Mucosa of rectum (tissue), 2 donors: ENCODE measurements around the gene GCA.
A peak's percentile ranks its signal among the peaks of the same experiment; 100 is the strongest.

ENCODE experiments used
- H3K27ac ChIP-seq, 2 donors: one replicate each; pipeline ENCODE4 v1.7.0; 2013; ENCODE audit warnings: inconsistent platforms in 2 of 2, low read depth in 2 of 2, low read length in 2 of 2
- H3K27me3 ChIP-seq, 2 donors: one replicate each; pipeline ENCODE4 v1.7.0; 2013; ENCODE audit warnings: low read length in 2 of 2; ENCODE audit not compliant: control insufficient read depth in 2 of 2, insufficient read depth in 2 of 2
- H3K36me3 ChIP-seq, 2 donors: one replicate each; pipeline ENCODE4 v1.7.0; 2013; ENCODE audit warnings: low read length in 2 of 2; ENCODE audit not compliant: control insufficient read depth in 2 of 2, insufficient read depth in 2 of 2
- H3K4me1 ChIP-seq, 2 donors: one replicate each; pipeline ENCODE4 v1.7.0; 2013; ENCODE audit warnings: low read length in 2 of 2, mild to moderate bottlenecking in 1 of 2; ENCODE audit not compliant: control insufficient read depth in 2 of 2, insufficient read depth in 2 of 2
- H3K4me3 ChIP-seq, 2 donors: one replicate each; pipeline ENCODE4 v1.7.0; 2013; ENCODE audit warnings: low read length in 2 of 2
- H3K9ac ChIP-seq, 2 donors: one replicate each; pipeline ENCODE4 v1.7.0; 2013; ENCODE audit warnings: low read length in 2 of 2, low read depth in 1 of 2, mild to moderate bottlenecking in 1 of 2
- H3K9me3 ChIP-seq, 2 donors: one replicate each; pipeline ENCODE4 v1.7.0; 2013; ENCODE audit warnings: low read length in 2 of 2; ENCODE audit not compliant: control insufficient read depth in 2 of 2
- donor health status: healthy.
- donor health status: Normal muscosa, but diverticular disease.

Gene GCA, protein sequence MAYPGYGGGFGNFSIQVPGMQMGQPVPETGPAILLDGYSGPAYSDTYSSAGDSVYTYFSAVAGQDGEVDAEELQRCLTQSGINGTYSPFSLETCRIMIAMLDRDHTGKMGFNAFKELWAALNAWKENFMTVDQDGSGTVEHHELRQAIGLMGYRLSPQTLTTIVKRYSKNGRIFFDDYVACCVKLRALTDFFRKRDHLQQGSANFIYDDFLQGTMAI

DNA sequence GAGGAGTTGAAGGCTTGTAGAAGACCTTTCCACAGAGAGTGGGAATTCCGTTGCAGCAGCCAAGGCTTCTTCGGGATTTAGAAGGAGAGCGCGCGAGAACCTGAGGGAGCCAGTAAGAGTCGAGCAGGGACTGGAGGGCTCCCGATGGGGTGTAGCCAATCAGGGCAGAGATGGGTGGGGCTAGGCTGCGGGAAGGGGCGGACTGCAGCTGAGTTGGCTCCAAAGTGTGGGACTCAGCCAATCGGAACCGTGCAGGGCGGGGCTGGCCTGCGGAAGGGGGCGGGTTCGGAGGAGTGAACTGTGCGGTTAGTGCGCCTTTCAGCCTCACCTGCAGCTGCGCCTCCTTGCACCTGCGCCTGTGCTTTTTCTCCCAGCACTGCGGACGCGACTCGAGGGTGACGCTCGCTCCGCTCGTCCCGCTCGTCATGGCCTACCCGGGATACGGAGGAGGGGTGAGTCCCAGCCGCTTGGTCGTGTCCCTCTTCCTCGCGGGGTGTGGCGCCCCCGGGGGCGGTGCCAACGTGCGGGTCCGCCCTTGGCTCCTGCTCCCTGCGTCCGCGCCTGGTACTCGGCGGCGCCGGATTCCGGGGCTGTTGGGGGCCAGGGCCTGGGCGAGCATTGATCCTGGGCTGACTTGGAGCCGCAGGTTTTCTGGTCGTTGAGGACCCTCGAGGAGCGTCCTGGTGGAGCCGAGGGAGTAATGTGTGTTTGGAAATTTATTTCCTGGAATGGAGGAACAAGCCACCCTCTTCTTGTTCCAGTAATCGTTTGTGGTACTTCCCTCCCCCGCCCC, at the start of gene GCA:
GCA (plus strand) TSS at position 309 of the 793 bp plus-strand sequence; CDS start at position 426, 117 bp downstream.
- Histone ChIP-seq H3K4me3 (peak within 1 kb of the TSS; percentile 90 to 91), H3K9me3 (no peaks in the 10 kb centered on the region), H3K27me3 (no peaks in the 10 kb centered on the region), H3K27ac (peak within 1 kb of the TSS; percentile 85 to 88), H3K36me3 (no peaks in the 10 kb centered on the region), H3K9ac (peak within 1 kb of the TSS; percentile 73 to 83), H3K4me1 (peaks cover 0 to 7% of the 10 kb centered on the region in 2 donors)

DNA sequence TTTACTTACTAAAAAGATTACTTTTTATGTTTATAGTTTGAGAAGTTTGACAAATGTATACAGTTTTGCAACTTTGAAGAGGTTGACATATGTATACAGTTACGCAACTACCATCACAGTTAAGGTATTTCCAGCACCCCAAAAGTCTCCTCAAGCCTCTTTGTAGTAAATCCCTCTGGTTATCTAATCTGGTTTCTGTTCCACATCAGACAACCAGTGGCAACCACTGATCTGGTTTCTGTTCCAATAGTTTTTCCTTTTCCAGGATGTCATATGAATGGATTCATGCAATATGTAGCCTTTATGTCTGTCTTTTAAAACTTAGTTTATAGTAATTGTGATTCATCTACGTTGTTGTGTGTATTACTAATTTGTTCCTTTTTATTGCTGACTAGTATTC, 48.9 kb upstream of the GCA start:
- no peaks in the 10 kb centered on the region for H3K27me3 ChIP-seq
- no peak overlapping the region for H3K27ac ChIP-seq
- H3K4me3 ChIP-seq = no peak overlapping the region
- H3K9me3 ChIP-seq = no peaks in the 10 kb centered on the region
- H3K9ac ChIP-seq = no peak overlapping the region
- peaks cover 0 to 10% of the 10 kb centered on the region in 2 donors for H3K36me3 ChIP-seq
- H3K4me1 ChIP-seq = no peaks in the 10 kb centered on the region

DNA sequence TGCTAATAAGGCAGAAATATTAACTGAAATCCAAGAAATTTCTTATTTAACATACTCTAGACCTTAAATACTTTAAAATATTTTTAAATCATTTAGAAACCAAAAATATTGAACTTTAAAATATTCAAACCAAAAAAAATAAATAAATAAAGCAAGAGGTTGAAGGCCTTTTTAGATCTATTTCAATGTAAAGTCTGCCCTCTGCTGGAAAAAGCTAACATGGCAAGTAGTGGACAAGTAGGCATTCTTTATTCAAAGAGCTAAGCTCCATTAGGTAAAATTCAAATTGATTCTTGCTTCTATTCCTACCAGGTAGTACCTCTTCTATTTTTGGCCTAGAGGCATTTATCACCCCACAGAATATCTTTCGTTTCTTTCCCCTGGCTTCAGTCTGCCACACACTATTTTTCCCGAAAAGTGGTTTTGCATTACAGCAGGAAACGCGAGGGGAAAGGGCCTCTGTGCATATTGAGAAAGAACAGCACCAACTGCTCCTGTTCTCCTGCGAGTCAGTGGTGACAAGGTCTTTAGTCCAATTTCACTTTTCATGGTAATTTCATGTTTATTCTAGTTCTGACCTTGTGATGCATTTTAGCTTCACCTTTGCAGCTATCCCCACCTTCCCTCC, 45.9 kb upstream of the GCA start:
- H3K4me1 ChIP-seq = no peaks in the 10 kb centered on the region
- H3K4me3 ChIP-seq = no peak overlapping the region
- H3K9ac ChIP-seq = no peak overlapping the region

DNA sequence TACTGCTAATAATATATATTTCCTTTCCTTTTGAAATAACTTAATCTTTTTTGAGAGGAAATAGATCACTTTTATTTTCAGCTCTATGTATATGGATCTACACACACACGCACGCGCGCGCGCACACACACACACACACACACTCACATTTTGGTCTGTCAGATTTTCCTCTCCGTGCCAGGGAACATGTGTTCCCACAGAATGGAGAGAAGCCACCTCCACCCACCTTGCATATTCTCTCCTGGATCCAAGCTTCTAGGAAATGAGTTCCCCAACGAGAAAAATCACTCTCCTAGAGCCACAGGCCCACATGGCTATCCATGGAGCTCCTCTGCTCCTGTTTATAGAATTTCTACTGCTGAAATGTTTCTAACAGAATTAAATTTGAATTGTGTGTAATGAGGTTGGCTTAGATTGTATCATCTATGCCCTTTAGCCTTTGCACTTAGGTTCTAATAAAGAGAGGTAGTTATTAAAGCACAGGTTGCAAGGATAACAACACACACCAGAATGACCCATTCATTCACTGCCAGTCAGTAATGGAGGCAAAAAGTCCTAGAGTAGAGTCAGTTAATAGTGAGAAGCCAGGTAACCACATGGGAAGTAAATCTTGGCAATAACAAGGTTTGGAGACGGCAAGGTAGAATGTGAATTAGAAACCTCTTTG, 45.1 kb upstream of the GCA start:
- Histone ChIP-seq H3K36me3 (peaks cover 0 to 7% of the 10 kb centered on the region in 2 donors), H3K27ac (no peak overlapping the region), H3K27me3 (no peaks in the 10 kb centered on the region), H3K4me1 (no peaks in the 10 kb centered on the region), H3K4me3 (no peak overlapping the region), H3K9ac (no peak overlapping the region), H3K9me3 (no peaks in the 10 kb centered on the region)

More for the DNA sequence above, 45.9 kb upstream of the GCA start:
- Histone ChIP-seq H3K27me3 (no peaks in the 10 kb centered on the region), H3K9me3 (no peaks in the 10 kb centered on the region), H3K36me3 (peaks cover 0 to 10% of the 10 kb centered on the region in 2 donors), H3K27ac (no peak overlapping the region)

DNA sequence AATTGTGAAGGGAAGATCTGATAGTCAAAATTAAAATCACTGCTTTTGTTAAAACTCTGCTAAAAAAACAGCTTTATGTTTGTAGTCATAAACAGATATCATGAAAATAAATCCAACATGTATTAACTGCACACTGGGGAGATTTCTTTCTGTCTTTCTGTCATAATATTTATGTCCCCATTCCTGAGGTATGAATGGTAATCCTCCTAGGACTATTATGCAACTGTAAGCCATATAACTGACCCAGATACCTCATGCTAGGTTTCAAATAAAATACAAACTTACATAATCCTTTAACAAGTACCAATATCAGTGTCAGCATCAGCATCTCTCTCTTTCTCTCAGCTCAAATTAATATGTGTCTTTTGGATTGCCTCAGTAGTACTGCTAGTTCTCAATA, 43.7 kb upstream of the GCA start:
- H3K9me3 ChIP-seq = no peaks in the 10 kb centered on the region
- H3K4me1 ChIP-seq = no peaks in the 10 kb centered on the region
- H3K4me3 ChIP-seq = no peak overlapping the region
- H3K27me3 ChIP-seq = no peaks in the 10 kb centered on the region
- no peak overlapping the region for H3K27ac ChIP-seq
- peaks cover 3 to 7% of the 10 kb centered on the region in 2 donors for H3K36me3 ChIP-seq
- no peak overlapping the region for H3K9ac ChIP-seq

DNA sequence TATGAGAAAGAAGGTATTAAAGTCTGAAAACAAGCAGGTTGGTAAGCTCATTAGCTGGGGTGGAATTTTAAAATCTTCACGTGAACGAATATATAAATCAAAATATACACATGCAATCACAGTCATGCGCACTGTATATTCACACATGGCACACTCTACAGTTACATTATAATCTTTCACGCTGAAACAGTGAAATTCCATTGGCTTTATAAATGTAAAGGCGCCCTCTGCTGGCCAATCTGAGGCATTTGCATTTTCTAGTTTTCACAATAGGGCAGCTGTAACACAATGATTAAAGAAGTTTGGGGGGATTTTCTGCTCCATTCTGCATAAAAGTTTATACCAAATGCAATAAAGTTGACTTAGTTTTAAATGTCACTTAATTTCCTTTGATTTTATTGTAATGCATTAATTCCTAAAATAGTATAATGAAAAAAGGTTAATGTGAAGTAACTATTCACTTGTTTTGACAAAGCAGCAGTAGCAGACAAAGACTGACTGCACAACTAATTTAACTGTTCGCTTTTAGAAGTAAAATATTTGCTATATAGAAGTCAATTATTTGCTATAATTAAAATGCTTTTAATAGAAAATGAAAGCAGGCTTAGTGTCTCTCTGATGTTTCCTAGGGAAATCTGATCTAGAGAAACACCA, 42.7 kb upstream of the GCA start:
- Histone ChIP-seq H3K9me3 (no peaks in the 10 kb centered on the region), H3K4me1 (no peaks in the 10 kb centered on the region), H3K36me3 (peaks cover 3 to 13% of the 10 kb centered on the region in 2 donors), H3K4me3 (no peak overlapping the region), H3K27ac (no peak overlapping the region), H3K9ac (no peak overlapping the region), H3K27me3 (no peaks in the 10 kb centered on the region)

DNA sequence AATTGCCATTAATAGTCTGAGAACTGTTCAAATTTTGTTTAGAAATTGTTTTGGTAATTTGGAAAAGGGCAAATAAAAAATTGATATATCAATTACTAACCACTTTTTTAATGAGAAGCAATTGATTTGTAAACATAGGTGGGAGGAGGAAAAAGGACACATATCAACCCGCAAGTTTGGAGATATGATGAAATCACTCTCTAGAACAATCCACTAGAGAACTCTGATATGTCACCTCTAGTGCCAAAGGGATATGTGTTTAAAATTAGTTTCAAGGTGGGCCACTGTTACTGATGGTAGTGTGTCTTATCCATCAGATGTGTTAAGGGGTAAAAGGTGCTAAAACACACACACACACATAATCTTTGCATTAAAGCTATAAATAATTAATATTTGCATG, 42.1 kb upstream of the GCA start:
- H3K27me3 ChIP-seq = no peaks in the 10 kb centered on the region
- H3K4me1 ChIP-seq = no peaks in the 10 kb centered on the region
- no peak overlapping the region for H3K9ac ChIP-seq
- peaks cover 3 to 13% of the 10 kb centered on the region in 2 donors for H3K36me3 ChIP-seq
- no peak overlapping the region for H3K27ac ChIP-seq
- no peak overlapping the region for H3K4me3 ChIP-seq
- H3K9me3 ChIP-seq = no peaks in the 10 kb centered on the region

DNA sequence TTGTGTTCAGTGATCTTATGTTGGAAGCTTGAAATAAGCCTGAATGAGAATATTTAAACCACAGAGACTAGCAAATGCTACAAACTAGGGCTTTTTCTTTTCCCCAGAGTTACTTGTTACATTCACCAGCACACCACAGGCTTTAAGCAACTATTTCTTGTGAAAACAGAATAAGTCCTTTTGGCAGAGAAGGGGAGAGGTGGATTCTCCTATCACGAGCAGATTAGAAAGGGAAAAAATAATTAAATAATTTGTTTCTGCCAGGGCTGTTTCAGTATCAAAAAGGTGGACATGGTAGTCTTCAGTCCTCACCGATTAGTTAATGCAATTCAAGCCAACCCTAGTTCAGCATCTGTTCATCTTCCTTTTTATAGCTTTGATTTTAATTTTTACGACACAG, 38.0 kb upstream of the GCA start:
- Histone ChIP-seq H3K4me1 (no peaks in the 10 kb centered on the region), H3K27me3 (no peaks in the 10 kb centered on the region), H3K9me3 (no peaks in the 10 kb centered on the region), H3K9ac (no peak overlapping the region), H3K4me3 (no peak overlapping the region), H3K27ac (no peak overlapping the region), H3K36me3 (peaks cover 11 to 12% of the 10 kb centered on the region in 2 donors)

DNA sequence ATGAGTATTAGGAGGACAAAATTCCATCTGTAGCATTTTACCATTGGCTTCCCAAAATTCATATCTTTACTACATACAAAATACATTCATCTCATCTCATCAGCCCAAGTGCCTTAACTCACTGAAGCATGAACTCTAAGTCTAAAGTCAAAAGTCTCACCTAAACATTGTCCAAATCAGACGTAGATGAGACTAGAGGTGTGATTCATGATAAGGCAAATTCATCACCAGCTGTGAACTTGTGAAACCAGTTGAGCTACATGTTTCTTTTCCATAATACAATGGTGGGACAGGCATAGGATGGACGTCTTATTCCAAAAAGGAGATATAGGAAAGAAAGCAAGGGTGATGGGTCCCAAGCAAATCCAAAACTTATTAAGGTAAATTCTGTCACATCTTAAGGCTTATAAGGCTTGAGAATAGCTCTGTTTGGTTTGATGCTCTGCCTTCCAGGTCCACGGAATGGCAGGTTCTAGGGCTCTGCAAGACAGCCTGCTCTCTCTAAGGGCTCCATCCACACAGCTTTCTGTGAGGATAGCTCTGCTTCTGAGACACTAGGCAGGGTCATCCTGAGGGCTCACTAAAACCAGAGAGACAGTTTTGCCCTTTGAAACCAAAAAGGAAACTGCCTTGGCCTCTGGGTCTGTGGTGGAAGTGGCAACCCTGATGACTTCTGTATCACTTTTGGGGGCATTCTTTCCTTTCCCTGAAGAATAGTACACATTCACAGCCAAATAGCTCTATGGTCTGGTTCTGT, 35.0 kb upstream of the GCA start:
- Histone ChIP-seq H3K4me3 (no peak overlapping the region), H3K27ac (no peak overlapping the region), H3K4me1 (no peaks in the 10 kb centered on the region), H3K36me3 (peaks cover 11 to 12% of the 10 kb centered on the region in 2 donors), H3K9ac (no peak overlapping the region), H3K27me3 (no peaks in the 10 kb centered on the region), H3K9me3 (no peaks in the 10 kb centered on the region)
